ENCODE measurements around the gene ABCB4.

Gene ABCB4

DNA sequence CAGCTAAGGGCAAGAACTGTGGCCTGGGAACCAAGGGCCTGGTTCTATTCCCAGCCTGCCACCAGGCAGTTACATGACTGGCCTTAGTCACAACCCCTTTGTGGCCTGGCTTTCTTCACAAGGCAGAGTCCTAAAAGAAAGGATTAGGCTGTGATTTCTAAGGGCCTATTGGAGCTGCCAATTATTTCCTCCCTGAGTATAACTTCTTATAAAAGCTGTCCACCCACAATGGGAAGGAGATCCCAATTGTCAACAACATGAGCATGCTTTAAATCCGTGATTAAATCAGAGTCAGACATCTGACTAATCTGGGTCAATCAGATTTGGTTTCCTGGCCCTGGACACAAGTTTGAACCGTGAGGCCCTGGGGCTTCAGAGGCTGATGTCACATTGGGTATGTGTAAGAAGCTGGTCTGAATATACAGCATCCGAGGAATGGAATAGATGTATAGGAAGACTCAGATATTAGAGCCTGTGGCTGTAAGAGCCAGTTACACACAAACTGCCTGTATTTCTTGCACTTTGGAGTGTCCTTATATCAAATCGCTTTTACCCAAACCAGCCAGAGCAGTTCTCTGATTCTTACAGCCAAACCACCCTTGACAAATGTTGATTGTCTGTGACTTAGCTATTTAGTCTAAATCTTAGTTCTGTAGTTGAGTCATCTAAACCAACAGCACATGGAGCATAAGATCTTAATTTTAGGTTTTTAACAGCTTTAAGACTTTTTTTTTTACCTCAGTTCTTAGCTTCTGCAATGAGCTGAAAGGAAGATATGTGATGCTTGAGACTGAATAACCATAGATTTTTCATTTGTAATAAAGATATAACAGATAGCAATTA, 61.3 kb downstream of the ABCB4 start:
- TF ChIP-seq, protein P1, sequence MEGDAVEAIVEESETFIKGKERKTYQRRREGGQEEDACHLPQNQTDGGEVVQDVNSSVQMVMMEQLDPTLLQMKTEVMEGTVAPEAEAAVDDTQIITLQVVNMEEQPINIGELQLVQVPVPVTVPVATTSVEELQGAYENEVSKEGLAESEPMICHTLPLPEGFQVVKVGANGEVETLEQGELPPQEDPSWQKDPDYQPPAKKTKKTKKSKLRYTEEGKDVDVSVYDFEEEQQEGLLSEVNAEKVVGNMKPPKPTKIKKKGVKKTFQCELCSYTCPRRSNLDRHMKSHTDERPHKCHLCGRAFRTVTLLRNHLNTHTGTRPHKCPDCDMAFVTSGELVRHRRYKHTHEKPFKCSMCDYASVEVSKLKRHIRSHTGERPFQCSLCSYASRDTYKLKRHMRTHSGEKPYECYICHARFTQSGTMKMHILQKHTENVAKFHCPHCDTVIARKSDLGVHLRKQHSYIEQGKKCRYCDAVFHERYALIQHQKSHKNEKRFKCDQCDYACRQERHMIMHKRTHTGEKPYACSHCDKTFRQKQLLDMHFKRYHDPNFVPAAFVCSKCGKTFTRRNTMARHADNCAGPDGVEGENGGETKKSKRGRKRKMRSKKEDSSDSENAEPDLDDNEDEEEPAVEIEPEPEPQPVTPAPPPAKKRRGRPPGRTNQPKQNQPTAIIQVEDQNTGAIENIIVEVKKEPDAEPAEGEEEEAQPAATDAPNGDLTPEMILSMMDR (IDR thresholded peaks at IDR 0.05): no peak

DNA sequence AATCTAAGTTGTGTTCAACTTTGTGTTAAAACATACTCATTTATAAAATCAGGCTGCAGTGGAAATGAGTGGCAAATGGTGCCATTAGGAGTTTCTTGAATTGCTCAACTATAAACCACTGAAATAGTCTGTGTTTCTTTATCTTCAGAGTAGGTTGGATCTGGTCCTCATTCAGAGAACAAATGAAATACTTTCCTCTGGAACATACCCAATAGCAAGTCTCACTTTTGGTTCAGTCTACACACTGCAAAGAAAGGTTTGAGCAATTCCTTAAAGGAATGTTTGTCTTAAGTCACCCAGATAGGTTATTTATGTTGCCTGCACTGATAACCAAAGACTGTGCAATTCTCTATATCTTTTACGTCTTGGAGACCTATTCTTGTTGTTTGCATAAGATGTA, 62.5 kb downstream of the ABCB4 start:
- TF ChIP-seq, protein P1 (IDR thresholded peaks at IDR 0.05): no peak

DNA sequence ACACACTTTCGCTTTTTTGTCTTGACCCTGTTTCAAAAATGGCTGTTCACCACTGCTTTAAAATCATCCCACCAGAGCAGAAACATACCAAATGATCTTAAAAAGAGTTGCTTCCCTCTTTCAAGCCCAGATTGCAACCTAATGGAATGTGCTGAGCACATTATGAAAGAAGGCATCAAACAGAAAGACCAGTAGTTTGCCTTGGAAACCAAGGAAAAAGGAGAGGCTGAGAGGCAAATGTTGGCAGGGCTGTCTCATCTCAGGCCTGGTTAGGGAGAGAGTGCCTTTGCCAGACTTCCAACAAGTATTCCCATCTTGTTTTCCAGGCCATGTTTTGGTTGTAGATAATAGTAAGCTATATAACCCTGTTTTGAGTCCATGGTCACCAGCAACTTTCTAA, 64.3 kb downstream of the ABCB4 start:
- TF ChIP-seq, protein P1 (IDR thresholded peaks at IDR 0.05): no peak

DNA sequence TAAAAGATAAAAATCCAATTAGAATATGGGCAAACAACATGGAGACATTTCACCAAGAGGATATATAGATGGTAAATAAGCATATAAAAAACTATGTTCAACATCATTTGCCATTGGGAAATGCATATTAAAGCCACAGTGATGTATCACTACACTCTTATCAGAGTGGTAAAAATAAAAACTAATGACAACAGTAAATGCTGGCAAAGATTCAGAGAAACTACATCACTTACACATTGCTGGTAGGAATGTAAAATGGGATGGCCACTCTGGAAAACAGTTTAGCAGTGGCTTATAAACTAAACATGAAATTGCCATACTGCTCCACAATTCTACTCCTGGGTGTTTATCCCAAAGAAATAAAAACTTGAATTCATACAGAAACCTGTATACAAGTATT, 70.8 kb downstream of the ABCB4 start:
- TF ChIP-seq, protein P1 (IDR thresholded peaks at IDR 0.05): no peak

DNA sequence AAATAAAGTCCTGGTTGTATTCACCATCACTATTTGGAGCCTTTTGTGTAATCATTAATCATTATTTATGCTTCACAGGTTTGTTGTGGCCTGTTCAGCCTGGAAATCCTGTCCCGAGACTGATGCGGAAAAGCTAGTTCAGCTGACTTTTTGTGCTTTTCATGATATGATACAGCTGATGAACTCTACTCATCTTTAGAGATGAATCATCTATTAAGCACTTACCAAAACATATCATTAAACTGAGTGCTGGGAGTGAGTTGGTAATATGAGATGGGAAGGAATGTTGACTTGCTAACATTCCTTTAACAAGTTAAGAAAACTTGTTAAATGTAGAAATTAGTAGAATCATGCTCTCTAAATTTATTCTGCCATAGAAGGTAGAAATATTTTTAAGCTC, 77.0 kb downstream of the ABCB4 start:
- TF ChIP-seq, protein P1 (IDR thresholded peaks at IDR 0.05): no peak

DNA sequence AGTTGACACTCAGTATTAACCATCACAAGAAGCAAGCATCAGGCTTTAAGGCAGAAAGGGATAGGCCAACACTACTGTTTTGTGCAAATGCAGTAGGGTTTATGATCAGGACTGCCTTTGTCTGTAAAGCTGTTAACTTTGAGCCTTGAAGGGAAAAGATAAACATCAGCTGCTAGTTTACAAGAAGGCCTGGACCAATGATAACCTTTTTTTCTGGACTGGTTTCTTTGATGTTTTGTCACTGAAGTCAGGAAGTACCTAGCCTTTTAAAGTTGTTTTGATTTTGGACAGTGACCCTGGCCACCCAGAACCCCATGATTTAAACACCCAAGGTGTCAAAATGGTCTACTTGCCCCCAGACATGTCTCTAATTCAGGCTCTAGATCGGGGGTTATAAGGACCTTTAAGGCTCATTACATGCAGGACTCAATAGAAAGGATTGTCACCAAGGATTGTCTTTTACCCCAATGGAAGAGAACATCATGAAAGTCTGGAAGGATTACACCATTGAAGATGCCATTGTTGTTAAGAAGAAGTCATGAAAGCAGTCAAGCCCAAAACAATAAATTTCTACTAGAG, 79.9 kb downstream of the ABCB4 start:
- TF ChIP-seq, protein P1 (IDR thresholded peaks at IDR 0.05): no peak

DNA sequence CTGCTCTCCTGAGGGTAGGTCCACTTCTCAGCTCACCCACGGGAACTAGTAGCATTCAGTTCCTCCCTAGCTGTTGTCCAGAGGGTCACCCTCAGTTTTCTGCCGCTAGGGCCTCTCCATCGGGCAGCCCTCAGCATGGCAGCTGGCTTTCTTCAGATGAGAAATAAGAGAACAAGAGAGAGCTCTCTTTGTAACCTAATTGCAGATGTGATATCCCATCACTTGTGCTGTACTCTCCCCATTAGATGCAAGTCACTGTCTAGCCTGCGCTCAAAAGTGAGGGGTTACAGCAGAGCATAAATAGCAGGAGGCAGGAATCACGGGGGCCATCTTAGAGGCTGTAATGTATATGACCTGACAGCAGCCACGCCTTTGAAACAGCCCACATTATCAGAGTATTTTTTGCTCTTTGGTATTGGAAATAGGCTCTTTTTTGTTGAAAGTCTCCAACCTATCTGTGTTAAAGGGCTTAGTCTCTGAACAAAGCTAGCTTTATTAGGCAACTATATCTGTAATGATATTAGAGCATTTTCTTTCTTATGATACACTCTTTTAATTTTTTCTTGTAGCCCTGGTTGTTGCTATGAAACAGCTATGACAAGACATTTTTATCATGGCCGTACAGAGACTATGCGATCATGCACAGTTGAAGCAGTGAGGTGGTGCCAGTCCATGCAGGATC, 84.3 kb downstream of the ABCB4 start:
- TF ChIP-seq, protein P1 (IDR thresholded peaks at IDR 0.05): no peak
